BJ (cell line): Measurements from ENCODE around the gene COA1. TPM values are rescaled to one million over a fixed set of nuclear protein-coding genes. Genes with fewer than 3 reads are reported as not detected.
A peak's percentile ranks its signal among the peaks of the same experiment; 100 is the strongest.

Experiments used
- CTCF ChIA-PET: fragments of 350-600 bp; formaldehyde crosslinking; extraction: SDS; loops from one replicate; lab custom pipeline; 2021; ENCODE audit warnings: antibody characterized with exemption, inconsistent platforms; lab: Yijun Ruan, JAX
- POLR2A ChIA-PET: fragments of 300-600 bp; sonication (Branson Sonifier 250); formaldehyde crosslinking; extraction: SDS; loops from one replicate; lab custom pipeline; 2021; ENCODE audit warnings: antibody characterized with exemption; lab: Charles Lee
- DNase-seq: peaks from one replicate; pipeline ENCODE4 v3.0.0-alpha.2; 2011; ENCODE audit warnings: low read depth
- H3K27me3 ChIP-seq: 2 replicates; pipeline ENCODE4 v1.6.0; 2011; ENCODE audit warnings: low read length; ENCODE audit not compliant: control insufficient read depth, insufficient read depth
- H3K36me3 ChIP-seq: 2 replicates; pipeline ENCODE4 v1.5.1; 2011; ENCODE audit warnings: low read length; ENCODE audit not compliant: control insufficient read depth, insufficient read depth
- H3K4me3 ChIP-seq: 2 replicates; pipeline ENCODE4 v1.5.1; 2011; ENCODE audit warnings: low read depth, mild to moderate bottlenecking, control low read depth, low read length
- polyA plus RNA-seq: library from polyadenylated mRNA; depleted of rRNA; stranded (reverse); fragments of >200 nt; gene quantifications from 2 replicates; pipeline ENCODE4 v1.2.3, GENCODE V29; 2011
- TF ChIP-seq, protein P1 (sequence below): IDR thresholded peaks from 2 replicates; pipeline ENCODE4 v1.5.1; 2011; ENCODE audit warnings: low read depth, mild to moderate bottlenecking, control low read depth, inconsistent platforms, low read length, moderate library complexity; ENCODE audit not compliant: insufficient read depth

COA1 gene
- polyA plus RNA-seq, 1 experiment, result 20.2 TPM

DNA sequence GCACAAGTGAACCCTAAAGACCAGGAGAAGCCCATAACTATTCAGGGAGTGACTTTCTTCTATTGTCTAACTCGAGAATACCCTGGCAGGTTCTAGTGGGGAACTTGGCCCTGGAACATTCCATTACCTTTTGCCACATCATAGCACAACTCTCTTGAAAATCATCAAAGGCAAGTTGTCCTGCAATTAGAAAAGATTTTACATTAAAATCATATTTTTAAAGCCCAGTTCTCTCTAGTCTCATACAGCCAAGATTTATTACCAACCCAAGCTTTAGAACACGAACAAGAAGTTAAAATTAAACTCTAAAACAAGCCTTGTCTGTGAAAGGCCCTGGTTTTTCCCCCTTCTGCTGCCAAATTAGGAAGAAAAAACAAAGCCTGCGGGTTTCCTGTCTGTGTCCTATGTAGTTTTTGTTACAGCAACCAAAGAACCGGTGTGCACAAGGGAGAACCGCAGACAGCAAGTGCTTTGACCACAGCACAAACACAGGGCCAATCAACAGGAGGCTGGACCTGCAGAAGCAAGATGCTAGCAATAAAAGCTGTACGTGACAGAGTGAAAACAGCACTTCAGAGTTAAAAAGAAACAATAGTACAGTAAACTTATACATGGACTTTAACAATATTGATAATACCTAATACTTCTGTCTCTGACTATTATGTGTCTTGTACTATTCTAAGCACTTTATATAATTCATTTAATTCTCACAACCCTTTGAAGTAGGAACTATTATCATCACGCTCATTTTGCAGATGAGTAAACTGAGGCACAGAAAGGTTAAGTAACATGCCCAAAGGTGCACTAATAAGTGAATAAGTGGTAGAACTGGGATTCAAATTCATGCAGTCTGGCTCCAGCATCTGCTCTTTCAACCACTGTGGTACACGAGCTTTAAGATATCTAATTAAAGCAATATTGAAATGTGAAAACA, 80.6 kb downstream of the COA1 start:
- no peak overlapping the region for H3K4me3 ChIP-seq
- DNase-seq, result no peak
- ChIA-PET CTCF (interaction anchor here (0.6 to 11.3 kb wide), 6 partner anchors 11 to 533 kb away, joined by 3 to 95 read pairs (median 3); partner anchors contain the start of gene STK17A), POLR2A (interaction anchor here (0.6 to 1.2 kb wide), 2 partner anchors 66 to 179 kb away, joined by 4 to 9 read pairs; partner anchors contain the start of gene STK17A)
- TF ChIP-seq, protein P1, sequence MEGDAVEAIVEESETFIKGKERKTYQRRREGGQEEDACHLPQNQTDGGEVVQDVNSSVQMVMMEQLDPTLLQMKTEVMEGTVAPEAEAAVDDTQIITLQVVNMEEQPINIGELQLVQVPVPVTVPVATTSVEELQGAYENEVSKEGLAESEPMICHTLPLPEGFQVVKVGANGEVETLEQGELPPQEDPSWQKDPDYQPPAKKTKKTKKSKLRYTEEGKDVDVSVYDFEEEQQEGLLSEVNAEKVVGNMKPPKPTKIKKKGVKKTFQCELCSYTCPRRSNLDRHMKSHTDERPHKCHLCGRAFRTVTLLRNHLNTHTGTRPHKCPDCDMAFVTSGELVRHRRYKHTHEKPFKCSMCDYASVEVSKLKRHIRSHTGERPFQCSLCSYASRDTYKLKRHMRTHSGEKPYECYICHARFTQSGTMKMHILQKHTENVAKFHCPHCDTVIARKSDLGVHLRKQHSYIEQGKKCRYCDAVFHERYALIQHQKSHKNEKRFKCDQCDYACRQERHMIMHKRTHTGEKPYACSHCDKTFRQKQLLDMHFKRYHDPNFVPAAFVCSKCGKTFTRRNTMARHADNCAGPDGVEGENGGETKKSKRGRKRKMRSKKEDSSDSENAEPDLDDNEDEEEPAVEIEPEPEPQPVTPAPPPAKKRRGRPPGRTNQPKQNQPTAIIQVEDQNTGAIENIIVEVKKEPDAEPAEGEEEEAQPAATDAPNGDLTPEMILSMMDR, result no peak
- peaks cover 2% of the 10 kb centered on the region; the same call in 1 of the 2 replicates for H3K36me3 ChIP-seq
- no peaks in the 10 kb centered on the region for H3K27me3 ChIP-seq

DNA sequence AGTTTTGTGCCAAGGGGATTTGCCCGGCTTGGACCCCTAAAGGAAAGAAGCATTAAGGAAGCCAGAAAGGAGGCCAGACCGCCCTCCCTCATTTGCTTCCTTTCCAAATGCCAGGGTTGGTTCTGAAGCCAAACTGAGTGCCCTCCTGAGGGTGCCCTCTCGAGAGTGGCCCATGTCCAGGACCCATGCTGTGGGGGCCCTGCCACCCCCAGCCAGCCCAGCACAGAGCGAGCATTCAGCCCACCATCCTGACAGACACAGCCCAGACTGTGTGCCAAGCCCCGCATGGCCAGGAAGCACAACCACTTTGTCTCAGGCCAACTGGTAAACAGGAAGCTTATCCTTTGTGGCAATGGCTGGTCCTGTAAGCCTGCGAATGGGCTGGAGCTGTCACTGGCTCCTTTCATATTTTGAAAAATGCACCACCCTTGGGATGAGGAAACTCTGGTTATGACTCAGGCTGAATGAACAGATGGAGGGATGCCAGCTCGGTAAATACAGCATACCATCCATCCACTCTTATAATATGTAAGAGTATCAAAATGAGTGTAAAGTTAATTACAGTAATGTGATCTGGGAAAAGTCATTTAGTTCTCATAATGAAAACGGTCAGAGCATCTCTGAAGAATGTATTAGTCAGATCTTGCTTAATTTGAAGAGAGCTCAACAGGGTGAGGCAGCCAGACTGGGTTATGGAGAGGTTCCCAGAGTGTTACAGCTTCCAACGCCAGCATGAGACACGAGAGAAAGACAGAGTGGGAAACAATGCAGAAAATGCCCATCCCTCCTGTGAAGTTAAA, 81.5 kb downstream of the COA1 start:
- POLR2A ChIA-PET, result interaction anchor here (0.6 to 1.2 kb wide), 2 partner anchors 65 to 180 kb away, joined by 4 to 9 read pairs; partner anchors contain the start of gene STK17A
- Histone ChIP-seq H3K4me3 (no peak overlapping the region), H3K36me3 (peaks cover 8% of the 10 kb centered on the region), H3K27me3 (no peaks in the 10 kb centered on the region)
- CTCF ChIA-PET, result interaction anchor here (0.6 to 11.3 kb wide), 6 partner anchors 10 to 534 kb away, joined by 3 to 95 read pairs (median 3); partner anchors contain the start of gene STK17A
- TF ChIP-seq, protein P1, result no peak
- peak; percentile 100 for DNase-seq

DNA sequence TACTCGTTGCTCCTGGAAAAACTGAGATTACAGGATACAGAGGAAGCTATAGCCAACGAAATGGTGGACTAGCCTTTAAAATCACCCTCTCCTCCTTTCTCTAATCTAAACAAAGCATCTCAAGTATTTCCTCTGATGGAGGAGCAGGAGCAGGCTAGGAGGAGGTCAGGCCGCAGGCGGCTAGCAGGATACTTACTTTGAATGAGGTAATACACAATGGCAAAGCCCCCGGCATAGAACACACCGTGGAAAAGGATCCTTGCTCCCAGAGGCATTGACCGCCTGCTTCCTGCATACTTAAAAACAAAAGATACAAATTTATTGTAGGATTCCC, 82.0 kb downstream of the COA1 start:
- H3K4me3 ChIP-seq, result 0 out of 2 replicates have a peak overlapping the region, but pooled peaks have one; percentile 3
- ChIA-PET POLR2A (interaction anchor here (1.2 kb wide), 1 partner anchor 64 kb away, joined by 9 read pairs; the partner anchor contains the start of gene STK17A), CTCF (interaction anchor here (0.9 to 11.3 kb wide), 4 partner anchors 51 to 75 kb away, joined by 3 to 95 read pairs (median 20); partner anchors contain the start of gene STK17A)
- H3K27me3 ChIP-seq, result no peaks in the 10 kb centered on the region
- H3K36me3 ChIP-seq, result peaks cover 10% of the 10 kb centered on the region
- TF ChIP-seq, protein P1, result no peak
- DNase-seq, result no peak

DNA sequence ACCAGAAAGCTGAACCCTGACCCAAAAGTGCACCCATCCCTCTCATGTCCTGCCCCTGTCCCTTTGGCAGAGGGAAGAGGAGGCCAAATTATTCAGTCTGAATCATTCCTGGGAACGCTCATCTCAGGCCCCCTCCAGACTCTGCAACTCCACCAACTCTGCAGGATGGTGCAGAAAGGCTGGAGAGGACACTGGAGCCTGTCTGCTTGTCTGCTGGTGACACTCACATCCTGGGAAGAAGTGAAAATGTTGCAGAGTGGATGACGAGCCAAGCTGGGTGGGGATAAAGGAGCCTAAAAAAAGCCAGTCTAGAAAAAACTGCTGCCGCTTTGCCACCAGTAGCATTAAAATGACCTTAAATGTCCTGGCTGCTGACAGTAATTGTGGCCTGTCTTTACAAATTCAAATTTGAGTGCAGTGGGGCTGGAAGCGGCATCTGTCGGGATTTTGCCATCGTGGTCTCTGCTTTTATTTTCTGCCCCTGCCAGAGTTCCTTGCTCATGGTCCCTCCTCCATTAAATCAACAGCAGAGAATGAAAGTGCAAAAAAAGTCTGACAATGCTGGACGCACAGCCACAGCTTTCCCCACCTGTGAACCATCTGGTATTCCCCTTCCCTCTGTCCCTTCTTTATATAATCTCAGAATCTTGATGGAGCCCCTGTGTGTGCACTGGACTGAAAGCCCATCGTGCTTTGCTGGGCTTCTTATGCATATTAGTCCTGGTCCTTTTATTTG, 82.6 kb downstream of the COA1 start:
- no peak for DNase-seq
- ChIA-PET POLR2A (no interaction called here), CTCF (interaction anchor here (1.1 to 11.3 kb wide), 4 partner anchors 52 to 63 kb away, joined by 3 to 95 read pairs (median 25); partner anchors contain the start of gene STK17A)
- no peaks in the 10 kb centered on the region for H3K27me3 ChIP-seq
- TF ChIP-seq, protein P1, result no peak
- H3K36me3 ChIP-seq, result peaks cover 12% of the 10 kb centered on the region
- peak overlapping the region; percentile 12; the same call in 1 of the 2 replicates for H3K4me3 ChIP-seq
